AG04450 (cell line): ENCODE data around the gene CAP1. TPM values are rescaled to one million over a fixed set of nuclear protein-coding genes. Genes with fewer than 3 reads are reported as not detected.

Experiments
- CTCF ChIA-PET: fragments of 300-600, 350-600 bp; formaldehyde crosslinking; extraction: SDS; loops from one replicate; lab custom pipeline; 2022; ENCODE audit warnings: antibody characterized with exemption, inconsistent platforms; lab: Charles Lee
- POLR2A ChIA-PET: fragments of 350-600 bp; formaldehyde crosslinking; extraction: SDS; loops from one replicate; lab custom pipeline; 2021; ENCODE audit warnings: antibody characterized with exemption, inconsistent platforms; lab: Yijun Ruan, JAX
- DNase-seq: peaks from one replicate; pipeline ENCODE4 v3.0.0-alpha.2; 2011; ENCODE audit warnings: low read depth, low spot score
- H3K27ac ChIP-seq: one replicate; pipeline ENCODE4 v1.5.1; 2012; ENCODE audit warnings: low read depth, low read length, control low read depth
- H3K27me3 ChIP-seq: one replicate; pipeline ENCODE4 v1.6.0; 2012; ENCODE audit warnings: low read length; ENCODE audit not compliant: control insufficient read depth, insufficient read depth
- H3K4me3 ChIP-seq: 2 replicates; pipeline ENCODE4 v1.5.1; 2011; ENCODE audit warnings: mild to moderate bottlenecking, low read depth, low read length, control low read depth
- H3K9me3 ChIP-seq: 2 replicates; pipeline ENCODE4 v1.5.1; 2012; ENCODE audit warnings: low read length; ENCODE audit not compliant: control insufficient read depth, insufficient read depth
- CTCF ChIP-seq: IDR thresholded peaks from 2 replicates; pipeline ENCODE4 v1.5.1; 2011; ENCODE audit warnings: low read depth, low read length, control low read depth, inconsistent platforms
- polyA plus RNA-seq: library from polyadenylated mRNA; depleted of rRNA; stranded (reverse); fragments of >200 nt; gene quantifications from 2 replicates; pipeline ENCODE4 v1.2.3, GENCODE V29; 2011

Gene CAP1
- polyA plus RNA-seq, 1 experiment, result 661 TPM

- Histone ChIP-seq H3K4me3 (no peak overlapping the region), H3K27me3 (no peaks in the 10 kb centered on the region), H3K9me3 (no peaks in the 10 kb centered on the region), H3K27ac (no peak overlapping the region)
- CTCF ChIA-PET, result interaction anchor here (0.8 kb wide), 1 partner anchor 16 kb away, joined by 3 read pairs; no protein-coding TSS in a partner anchor
- no peak for TF ChIP-seq CTCF
- POLR2A ChIA-PET, result no interaction called here
- no peak for DNase-seq
These were observed 27.3 kb downstream of the CAP1 start for GRCh38 chr1:40067851-40068250.

- H3K27me3 ChIP-seq, result no peaks in the 10 kb centered on the region
- ChIA-PET POLR2A (no interaction called here), CTCF (interaction anchor here (0.6 kb wide), 1 partner anchor 80 kb away, joined by 5 read pairs; no protein-coding TSS in a partner anchor)
- TF ChIP-seq CTCF, result no peak
- DNase-seq, result no peak
- H3K27ac ChIP-seq, result no peak overlapping the region
- H3K9me3 ChIP-seq, result no peaks in the 10 kb centered on the region
- H3K4me3 ChIP-seq, result no peak overlapping the region
These were observed 31.6 kb downstream of the CAP1 start for GRCh38 chr1:40072142-40072541.

DNA sequence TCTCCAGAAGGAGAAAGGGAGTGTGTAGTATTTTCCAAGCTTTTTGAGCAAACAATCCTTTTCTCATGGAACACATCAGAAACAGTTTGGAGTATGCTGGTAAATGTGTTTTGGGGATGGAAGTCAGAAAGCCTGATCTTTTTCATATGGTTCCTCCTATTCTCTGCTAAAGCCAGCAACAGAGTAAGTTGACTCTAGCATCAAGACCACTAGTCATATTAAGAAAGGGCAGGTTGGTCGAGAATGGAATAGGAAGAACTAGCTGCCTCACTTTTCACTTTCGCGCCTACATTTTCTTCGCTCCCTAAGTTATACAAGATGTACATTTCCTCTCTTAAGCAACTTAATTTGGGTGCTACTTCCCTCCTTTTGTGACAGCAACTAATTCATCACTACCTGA, 32.5 kb downstream of the CAP1 start:
- ChIA-PET POLR2A (no interaction called here), CTCF (interaction anchor here (2.8 kb wide), 1 partner anchor 11 kb away, joined by 7 read pairs; no protein-coding TSS in a partner anchor)
- no peaks in the 10 kb centered on the region for H3K9me3 ChIP-seq
- H3K4me3 ChIP-seq, result no peak overlapping the region
- H3K27ac ChIP-seq, result no peak overlapping the region
- DNase-seq, result no peak
- no peaks in the 10 kb centered on the region for H3K27me3 ChIP-seq
- no peak for TF ChIP-seq CTCF

DNA sequence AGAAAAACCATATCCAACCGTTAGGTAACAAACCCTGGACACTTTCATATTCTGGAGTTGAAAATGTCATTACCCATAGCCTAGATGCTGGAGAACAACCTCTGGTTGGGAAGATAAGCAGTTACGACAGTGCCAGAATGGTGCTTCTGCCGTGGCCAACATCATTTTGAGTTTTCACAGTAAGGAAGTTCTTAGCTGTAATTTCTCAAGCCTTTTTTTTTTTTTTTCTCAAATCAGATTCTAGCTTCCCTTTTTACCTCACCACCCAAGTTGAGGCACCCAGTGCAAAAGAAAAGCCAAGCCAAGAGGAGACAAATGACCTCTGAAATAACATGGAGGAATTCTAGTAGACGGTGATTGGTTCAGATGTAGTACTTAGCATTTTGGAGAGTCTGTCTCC, 34.7 kb downstream of the CAP1 start:
- Histone ChIP-seq H3K4me3 (no peak overlapping the region), H3K27me3 (no peaks in the 10 kb centered on the region), H3K9me3 (no peaks in the 10 kb centered on the region), H3K27ac (no peak overlapping the region)
- no peak for DNase-seq
- POLR2A ChIA-PET, result interaction anchor here (0.6 kb wide), 3 partner anchors 25 to 946 kb away, joined by 3 to 4 read pairs (median 3); no protein-coding TSS in a partner anchor
- CTCF ChIA-PET, result interaction anchor here (0.6 to 2.8 kb wide), 3 partner anchors 9 to 329 kb away, joined by 3 to 7 read pairs (median 4); no protein-coding TSS in a partner anchor
- TF ChIP-seq CTCF, result no peak

DNA sequence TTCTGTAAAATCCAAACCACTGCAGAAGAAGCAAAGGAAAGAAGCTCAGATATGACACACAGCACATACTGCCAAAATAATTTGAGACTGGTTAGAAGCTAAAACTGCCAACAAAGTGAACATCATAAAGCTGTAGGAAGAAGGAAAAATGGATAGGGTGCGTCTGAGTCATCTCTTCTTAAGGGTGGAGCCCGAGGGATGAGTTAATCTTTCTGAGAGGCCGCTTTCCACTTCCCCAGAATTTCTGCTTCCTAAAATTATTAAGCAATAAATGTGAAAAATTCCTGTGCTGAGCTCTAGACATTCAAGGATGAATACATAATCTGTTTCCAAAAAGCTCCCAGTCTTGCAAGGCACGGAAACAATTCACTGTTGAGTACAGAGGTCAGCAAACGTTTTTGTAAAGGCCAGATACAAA, 36.4 kb downstream of the CAP1 start:
- POLR2A ChIA-PET, result interaction anchor here (1.0 to 1.1 kb wide), 2 partner anchors 17 to 261 kb away, joined by 3 read pairs; no protein-coding TSS in a partner anchor
- CTCF ChIA-PET, result interaction anchor here (1.3 to 4.5 kb wide), 5 partner anchors 9 to 261 kb away, joined by 4 to 50 read pairs (median 7); no protein-coding TSS in a partner anchor
- peak overlapping the region; percentile 50 for H3K27ac ChIP-seq

More for the DNA sequence above, 36.4 kb downstream of the CAP1 start:
- H3K4me3 ChIP-seq, result no peak overlapping the region
- H3K27me3 ChIP-seq, result no peaks in the 10 kb centered on the region
- no peak for TF ChIP-seq CTCF
- no peaks in the 10 kb centered on the region for H3K9me3 ChIP-seq
- DNase-seq, result peak; percentile 49
